GM18499 (cell line): ENCODE data around the gene TNRC6B.

ENCODE experiments used
- ATAC-seq: cut with Tn5 transposase; IDR thresholded peaks from one replicate; pipeline ENCODE4 v1.9.1; 2021; ENCODE audit warnings: moderate number of reproducible peaks; ENCODE audit not compliant: insufficient read depth, unreplicated experiment

Gene TNRC6B

DNA sequence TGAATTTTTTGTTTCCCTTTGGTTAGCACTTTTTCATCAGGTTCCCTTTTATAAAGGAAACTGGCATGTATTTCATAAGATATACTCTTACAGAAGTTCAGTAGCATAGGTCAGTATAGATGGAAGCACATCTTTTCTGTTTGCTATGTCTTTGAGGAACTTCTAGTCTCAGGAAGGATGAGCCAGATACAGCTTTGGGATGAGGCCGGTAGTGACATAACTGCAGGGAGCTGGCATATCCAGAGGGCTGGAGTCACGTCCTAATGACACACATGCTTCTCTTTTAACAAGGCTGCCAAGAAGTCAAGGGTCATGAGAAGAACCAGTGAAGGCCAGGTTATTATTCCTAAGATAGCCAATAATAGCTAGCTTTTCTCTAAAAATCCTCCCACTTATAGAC is 135.3 kb downstream of the TNRC6B start:
- no peak for ATAC-seq

DNA sequence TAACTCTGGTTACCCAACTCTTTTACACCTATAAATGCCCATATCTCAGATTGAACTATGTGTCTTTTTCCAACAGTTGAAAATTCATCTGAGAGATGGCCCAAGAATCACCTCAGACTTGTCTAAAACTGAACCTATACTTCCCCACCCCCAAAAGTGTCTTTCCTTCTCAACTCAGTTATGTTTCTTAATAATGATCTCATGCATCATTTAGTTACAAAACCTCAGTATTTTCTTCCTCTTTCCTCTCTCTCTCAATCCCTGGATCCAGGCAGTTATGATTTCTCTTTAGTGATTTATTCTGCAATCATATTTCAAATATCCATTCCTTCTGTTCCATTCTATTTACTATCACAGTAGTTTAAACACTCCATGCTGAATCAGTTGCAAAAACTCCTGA is 136.3 kb downstream of the TNRC6B start:
- no peak for ATAC-seq

DNA sequence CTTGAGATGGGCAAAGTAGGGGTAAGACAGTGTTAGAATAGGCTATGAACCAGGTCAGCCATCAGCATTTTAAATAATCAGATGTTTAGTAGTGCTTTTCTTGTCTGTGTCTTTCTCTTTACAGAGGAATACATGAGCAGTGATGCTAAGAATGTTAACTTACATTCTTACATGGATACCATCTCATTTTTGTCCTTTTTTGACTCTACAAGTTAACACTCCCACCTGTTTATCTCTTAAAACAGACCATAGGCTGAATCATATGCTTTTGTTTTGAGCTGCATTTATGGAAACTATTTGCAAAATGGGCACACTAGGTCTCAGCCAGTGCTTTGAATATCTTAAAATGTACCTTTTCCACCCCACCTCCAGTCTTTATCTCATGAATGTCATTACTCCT is 143.0 kb downstream of the TNRC6B start:
- ATAC-seq = no peak

DNA sequence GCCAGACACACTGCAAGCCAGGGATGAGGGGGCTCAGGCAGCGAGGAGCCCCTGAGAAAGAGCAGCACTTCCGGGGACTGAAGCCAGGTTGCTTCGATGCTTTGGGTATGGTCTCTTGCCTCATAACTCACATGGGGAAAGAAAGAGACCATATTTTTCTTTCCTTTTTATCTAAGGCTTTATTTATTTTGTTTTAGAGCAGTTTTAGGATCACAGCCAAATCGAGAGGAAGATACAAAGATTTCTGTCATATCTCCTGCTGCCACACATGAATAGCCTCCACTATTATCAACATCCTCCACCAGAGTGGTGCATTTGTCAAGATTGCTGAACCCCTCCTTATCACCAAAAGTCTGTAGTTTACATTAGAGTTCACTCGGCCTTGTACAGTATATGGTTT is 144.3 kb downstream of the TNRC6B start:
- ATAC-seq = no peak

DNA sequence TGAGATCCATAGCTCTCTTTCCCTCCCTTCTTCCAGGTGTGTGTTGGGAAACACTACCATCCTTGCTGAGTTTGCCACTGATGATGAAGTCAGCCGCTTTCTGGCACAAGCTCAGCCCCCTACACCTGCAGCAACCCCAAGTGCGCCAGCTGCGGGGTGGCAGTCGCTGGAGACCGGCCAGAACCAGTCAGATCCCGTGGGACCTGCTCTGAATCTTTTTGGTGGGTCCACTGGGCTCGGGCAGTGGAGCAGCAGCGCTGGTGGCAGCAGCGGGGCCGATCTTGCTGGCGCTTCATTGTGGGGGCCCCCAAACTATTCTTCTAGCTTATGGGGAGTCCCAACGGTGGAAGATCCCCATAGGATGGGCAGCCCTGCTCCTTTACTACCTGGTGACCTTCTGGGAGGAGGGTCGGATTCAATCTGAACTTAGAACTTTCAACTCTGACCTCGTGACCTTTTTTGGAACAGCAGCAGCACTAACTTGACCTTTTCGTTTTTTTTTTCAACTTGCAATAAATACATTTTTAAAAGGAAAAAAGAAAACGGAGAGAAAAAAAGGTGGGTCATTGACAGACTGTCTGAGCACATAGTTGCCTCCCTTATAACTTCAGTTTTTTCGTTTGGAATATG is 145.2 kb downstream of the TNRC6B start:
- ATAC-seq = no peak

DNA sequence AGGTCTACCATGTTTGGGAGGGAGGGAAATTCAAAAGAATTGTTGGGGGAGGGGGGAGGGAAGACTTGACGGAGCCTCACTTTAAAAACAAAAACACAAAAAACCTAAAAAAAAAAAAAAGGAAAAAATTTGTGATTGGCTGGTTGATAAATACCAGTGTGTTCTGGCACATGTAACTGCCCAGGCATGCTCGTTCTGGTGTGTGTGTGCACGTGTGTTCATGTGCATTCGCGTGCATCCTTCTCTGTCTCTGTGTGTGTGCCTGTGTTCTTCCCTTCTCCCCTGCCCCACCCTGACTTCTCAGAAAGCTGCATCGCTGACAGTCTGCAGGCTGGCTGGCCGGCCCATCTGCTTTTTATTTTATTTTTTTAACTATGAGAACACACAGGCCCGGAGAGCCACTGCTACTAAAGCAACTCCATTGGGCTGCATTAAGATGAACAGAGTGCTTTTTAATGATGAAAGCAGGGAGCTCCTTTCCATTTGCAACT is 146.0 kb downstream of the TNRC6B start:
- ATAC-seq = no peak

DNA sequence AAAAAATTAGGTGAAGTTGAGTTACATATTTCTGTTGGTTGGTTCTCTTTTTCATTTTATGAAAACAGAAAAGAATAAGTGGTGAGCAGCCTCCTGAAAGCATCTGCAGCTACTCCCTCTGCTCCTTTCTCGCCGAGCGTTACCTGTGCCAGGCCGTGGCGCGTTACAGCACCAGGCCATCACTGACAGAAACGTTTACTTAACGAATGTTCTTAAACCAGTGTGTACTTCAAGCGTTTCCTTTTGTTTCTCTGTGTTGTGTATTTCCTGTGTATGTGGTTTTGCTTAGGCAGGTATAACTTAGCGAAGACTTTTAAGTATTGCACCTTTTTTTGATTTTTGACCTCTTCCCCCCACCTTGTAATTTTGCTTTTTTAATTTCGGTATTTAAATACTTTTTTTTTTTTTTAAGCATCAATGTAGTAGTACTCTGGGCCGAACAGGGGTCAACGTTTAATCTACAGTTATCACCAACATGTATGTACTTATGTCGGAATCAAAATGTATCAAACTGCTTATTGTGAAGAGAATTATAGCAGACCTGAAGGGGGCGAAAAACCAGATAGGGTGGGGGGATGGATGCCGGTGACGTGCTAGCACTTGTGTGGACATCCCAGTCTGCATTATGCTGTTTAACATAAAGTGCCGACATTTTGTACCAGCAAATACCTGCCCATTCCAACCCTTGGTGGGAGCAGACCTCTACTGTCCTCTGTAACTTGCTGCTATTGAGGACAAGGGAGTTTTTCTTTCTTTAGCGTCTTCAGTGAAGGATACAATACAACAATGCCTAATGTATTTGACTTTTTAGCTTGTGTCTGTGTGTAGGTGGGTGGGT is 147.0 kb downstream of the TNRC6B start:
- no peak for ATAC-seq

DNA sequence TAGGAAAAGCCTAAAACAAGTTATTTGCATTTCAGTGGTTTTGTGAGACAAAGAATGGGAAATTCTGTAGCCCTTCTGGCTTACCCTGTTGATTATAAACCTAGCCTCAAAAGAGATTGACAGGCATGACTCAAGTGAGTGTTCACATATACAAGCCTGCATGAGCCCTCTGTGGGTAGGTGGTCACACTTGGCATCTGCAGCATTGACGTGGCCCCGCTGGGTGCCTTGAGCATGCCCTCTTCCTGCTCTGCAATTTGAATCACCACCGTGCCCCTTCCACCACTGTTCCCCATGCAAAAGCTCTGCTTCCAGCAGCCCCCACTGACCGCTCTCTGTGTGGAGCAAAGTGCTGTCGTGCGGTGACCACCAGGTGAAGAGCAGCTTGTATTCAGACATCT is 147.6 kb downstream of the TNRC6B start:
- ATAC-seq = no peak

DNA sequence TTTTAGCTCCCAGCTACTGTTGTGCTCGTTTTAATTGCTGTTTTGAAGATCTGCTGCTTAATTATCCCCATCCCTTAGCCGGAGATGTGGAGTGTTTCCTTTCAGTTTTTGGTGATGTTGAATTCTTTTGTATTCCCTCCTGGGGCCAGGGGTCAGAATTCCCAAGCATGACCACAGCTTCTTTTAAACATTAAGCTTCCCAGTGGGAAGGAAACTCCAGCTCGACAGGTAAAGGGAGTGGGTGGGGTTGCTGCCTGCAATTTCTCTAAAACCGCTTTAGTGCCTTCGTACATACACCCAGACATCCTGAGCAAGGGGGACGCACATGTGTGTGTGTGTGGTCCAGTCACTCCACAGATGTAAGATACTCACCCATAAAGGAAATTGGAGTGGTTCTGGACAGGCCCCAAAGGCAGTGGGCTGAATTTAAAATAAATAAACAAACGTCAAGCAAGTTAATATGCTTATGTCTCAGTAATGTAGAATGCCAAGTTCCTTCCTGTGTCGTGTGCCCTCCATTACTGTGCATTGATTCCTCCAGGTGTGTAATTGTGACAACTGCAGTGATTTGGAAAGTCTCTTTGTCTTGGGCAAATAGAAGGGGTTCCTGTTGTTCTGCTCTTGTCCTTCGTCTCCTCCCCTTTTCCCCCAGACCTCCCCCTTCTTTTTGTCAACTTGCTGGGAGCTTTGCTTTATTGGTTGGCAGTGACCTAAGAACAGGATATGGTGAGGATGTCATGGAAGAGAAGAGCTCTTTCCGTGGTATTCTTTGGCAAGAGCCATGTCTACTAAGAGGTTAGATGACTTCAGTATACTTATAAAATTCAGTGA is 149.4 kb downstream of the TNRC6B start:
- ATAC-seq = no peak

DNA sequence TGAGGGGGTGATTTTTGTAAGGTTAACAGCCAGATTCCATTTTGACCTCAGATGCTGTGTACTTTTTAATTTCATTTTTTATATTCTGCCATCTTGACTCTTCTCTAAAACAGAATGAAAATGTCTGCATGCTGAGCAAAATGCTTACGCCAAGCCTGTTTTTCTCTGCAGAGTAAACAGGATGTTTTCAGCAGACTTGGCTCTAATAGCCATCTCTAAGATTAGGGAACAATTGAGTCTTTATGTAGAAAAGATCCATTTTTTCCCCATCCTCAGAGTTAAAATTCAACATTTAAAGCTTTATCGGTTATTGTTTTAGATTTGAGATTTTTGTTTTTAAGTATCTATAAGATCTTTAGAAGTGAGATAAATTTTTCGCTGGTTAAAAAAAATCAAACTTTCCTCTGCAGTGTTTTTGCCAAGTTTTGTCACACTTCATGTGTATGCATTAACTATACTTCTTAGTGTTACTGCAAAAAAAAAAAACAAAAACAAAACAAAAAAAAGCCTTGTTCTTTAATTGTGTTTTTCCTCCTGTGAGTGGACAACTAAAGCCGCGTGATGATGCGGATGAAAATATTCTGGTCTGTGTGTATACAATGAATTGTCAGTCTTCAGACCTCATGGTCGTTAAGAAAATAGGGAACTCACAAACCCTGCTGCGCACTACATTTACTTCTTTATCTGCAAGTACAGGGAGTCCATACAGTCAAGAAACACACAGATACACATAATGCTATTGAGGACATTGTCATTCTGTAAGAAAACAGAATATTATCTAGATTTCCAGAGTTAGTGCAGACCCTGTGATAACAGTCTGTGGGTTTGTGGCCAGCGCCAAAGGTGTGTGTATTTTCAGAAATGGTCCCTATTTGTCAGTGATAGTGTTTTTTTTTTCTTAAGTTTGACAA is 151.1 kb downstream of the TNRC6B start:
- ATAC-seq = no peak

DNA sequence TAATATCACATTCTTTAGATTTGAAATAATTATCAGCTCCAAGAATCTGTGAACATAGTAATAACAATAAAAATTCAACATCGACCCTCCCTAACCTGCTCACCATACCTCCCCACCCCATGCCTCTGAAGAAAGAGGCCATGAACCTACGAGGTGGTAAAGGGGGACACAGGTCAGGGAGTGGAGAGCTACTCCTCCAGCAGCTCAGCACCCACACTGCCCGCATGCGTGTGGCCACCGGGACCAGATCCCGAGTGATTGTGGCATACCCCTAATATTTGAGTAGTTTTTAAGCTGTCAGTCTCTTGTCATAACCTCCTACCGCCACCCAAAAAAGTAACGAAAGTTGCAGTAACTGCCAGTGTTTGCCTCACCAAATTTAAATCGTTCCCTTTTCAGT is 151.7 kb downstream of the TNRC6B start:
- ATAC-seq = no peak

DNA sequence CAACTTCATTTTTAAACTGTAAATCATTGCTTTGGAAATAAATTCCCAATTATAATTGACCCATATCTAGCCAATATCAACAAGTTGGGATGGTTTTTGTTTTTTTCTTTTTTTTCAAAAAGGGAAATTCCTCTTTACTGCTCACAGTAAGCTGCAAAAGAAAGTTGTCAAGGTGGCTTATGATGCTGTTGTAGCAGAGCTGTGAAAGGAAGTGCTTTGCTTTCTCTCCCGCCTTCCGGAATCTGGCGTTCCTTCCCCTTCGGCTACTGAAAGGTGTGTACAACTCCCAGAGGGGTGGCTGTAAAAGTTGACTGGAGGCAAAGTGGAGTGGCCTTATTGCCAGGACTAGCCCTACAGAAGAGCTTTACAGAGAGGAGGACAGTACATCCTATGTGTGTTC is 152.4 kb downstream of the TNRC6B start:
- no peak for ATAC-seq

DNA sequence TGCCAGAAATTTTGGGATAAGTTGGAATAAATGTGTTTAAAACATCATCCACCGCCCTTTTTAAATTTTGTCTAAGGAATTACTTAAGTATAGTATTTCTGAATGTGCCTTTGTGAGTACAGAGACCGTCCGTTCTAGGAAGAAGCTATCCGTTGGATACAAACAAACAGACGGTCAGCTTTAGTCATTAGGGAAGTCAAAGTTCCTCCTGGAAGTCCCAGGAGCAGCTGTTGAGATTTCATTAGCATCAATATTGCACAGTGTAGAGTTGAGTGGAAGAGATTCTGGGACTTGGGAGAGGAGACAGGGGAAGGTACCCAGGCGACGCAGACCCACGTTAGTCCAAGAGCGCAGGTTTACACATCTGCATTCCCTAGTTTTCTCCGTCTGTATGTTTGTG is 152.9 kb downstream of the TNRC6B start:
- ATAC-seq = no peak

DNA sequence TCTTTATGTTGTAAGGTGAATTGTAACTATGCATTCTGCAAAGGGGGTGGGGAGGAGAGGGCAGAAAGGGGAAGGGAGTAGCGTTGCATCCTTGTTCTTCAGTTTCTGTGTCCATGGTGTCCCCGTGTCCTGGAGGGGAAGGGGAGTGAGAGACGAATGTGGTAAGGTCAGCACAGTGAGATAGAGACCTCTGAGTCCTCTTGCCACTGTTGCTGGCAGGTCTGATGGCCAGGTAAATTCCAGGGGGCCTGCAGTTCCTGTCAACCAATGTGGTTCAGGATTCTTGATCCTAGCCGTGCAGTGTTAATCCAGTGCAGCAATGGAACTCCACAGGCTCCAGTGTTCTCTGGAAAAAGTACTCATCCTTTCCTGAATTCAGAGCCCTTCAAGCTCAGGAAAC is 154.0 kb downstream of the TNRC6B start:
- ATAC-seq = no peak

DNA sequence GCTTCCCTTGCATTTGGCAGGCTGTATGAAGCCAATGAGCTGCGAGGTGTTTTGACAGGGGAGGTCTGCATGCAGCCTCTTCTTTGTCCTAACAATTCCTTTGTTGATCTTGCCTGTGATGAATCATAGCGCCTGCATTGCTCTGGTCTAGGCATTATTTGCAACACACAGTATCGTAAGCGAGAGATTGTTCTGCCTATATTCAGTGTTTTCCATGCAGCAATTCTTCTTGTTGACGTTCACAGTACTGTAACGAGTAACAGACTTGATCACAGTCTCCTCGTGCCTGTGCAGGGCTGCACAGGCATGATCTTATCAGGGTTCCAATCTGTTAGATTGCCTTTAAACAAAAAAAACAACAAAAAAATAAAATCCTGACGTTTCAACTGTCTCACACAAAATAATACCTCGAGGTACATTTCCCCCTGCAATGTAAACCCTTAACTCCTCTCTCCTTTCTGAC is 154.6 kb downstream of the TNRC6B start:
- no peak for ATAC-seq

DNA sequence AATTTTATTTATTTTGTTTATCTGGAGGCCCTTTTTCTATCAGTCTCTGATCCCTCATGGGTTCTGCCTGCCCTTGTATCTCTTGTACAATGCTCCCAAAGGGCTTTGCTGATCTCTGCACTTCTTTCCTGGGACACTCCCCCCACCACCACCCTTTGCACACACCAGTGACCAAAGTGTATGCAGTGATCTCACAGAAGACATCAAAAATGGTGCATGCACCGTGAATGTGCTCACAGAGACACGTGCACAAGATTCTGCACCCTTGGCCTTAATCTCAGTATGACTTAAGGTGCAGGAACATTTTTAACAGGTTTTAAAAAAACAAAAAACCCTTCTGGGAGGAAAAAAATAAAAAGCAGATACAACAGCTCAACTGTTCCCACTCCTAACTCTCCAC is 156.3 kb downstream of the TNRC6B start:
- ATAC-seq = no peak

DNA sequence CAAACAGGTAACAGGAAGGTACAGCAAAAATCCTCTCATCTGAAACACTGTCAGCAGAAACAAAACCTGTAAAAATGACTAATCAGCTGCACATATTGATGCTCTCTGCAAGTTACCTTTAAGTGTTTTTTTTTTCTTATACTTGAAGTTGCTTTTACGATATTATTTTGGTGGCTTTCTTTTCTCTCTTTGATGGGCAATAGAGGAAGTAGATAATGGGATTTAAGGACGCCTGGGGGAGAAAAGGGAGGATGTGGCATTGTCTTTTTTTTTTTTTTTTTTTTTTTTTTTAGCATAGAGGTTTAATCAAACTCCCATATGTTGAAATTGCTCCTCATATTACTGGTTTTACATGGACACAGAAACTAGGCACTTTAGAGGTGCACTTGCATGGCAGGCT is 157.2 kb downstream of the TNRC6B start:
- ATAC-seq = no peak

DNA sequence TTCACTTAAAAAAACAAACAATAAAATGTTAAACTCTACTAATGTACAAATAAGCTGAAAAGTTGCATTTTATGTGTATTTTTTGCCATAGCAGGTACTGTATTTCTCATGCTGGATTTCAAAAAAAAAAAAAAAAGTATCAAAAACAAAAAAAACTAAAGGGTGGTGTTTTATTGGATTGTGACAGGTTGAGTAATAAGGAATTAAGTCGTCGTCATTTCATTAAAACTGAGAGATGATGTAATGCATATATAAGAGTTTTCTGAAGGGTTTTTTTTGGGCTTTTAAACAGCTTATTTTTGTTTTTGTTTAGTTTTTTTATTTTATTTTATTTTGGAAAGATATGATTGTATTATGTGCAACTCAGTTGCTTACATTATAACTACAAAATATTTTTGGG is 157.6 kb downstream of the TNRC6B start:
- no peak for ATAC-seq

DNA sequence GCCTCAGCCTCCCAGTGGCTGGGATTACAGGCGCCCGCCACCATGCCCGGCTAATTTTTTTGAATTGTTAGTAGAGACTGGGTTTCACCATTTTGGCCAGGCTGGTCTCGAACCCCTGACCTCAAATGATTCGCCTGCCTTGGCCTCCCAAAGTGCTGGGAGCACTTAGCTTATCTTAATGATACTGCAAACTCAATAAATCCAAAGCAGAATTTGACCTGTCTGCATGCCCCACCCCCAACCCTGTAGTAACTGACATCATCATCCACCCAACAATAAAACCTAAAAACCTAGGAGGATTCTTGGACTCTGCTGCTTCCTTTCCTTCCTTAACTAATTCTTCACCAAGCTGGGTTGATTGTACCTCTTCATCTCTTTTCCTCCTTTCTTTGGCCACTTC is 162.3 kb downstream of the TNRC6B start:
- no peak for ATAC-seq

DNA sequence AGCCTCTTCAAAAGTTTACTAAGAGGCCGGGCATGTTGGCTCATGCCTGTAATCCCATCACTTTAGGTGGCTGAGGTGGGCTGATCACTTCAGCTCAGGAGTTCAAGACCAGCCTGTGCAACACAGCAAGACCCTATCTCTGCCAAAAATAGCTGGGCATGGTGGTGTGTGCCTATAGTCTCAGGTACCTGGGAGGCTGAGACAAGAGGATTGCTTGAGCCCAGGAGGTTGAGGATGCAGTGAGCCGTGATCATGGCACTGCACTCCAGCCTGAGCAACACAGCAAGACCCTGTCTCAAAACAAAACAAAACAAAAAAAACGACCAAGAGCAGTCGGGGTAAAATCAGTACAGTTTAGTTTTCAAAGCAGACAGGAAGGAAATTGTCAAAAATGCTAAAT is 163.9 kb downstream of the TNRC6B start:
- ATAC-seq = no peak
